Motor neuron (in vitro differentiated cells): ENCODE results near the gene RPS6KA2. TPM values are rescaled to one million over a fixed set of nuclear protein-coding genes. Genes with fewer than 3 reads are reported as not detected.

Experiments
- ATAC-seq, 8 experiments: fragments of 200-7000 bp; cut with Tn5 transposase; replicated peaks in 6 of 8; 2 replicates each; pipeline ENCODE4 v1.8.0; 2021; ENCODE audit warnings: mild to moderate bottlenecking in 8 of 8, moderate library complexity in 8 of 8
- H3K27ac ChIP-seq, 2 donors: fragments of 250-450 bp; sonication (Bioruptor Pico); 2 replicates each; pipeline ENCODE4 v1.9.0; 2021; ENCODE audit warnings: antibody characterized with exemption in 2 of 2, mild to moderate bottlenecking in 2 of 2, moderate library complexity in 1 of 2
- H3K4me1 ChIP-seq, 2 donors: fragments of 250-450 bp; sonication (Bioruptor Pico); replicated peaks in 1 of 2; 2 replicates each; pipeline ENCODE4 v1.6.1; 2021; ENCODE audit warnings: antibody characterized with exemption in 2 of 2, mild to moderate bottlenecking in 2 of 2, moderate library complexity in 1 of 2
- H3K4me3 ChIP-seq, 5 donors: fragments of 250-450 bp; sonication (Bioruptor Pico); 2 replicates each; pipeline ENCODE4 v1.9.0; 2021; ENCODE audit warnings: antibody characterized with exemption in 5 of 5, mild to moderate bottlenecking in 5 of 5, moderate library complexity in 4 of 5
- WGBS, 10 experiments: fragments of 450-650 bp; shearing (Covaris generic); methylation state at CpG; one replicate each; pipeline ENCODE4 v1.0.0; 2022; 5-methylcytosine and 5-hydroxymethylcytosine counted together
- in situ Hi-C, 9 experiments: fragments of 400-800 bp; cut with MboI; loops; one replicate each; pipeline ENCODE4 v1.15.0; 2021; ENCODE audit warnings: low sequenced_read_pairs in 9 of 9, low pct_unique_long_range_greater_than_20kb in 2 of 9; ENCODE audit not compliant: unreplicated experiment in 9 of 9
- total RNA-seq, 8 experiments: library from RNA; unstranded; fragments of 300-600 nt; gene quantifications; 2 replicates each; pipeline versions ENCODE4 v1.2.3 to v1.2.4, GENCODE V29; 2022

RPS6KA2 gene
- total RNA-seq, 8 experiments from 2014 or later: 18.9 to 39.1 (median 24.7) TPM

DNA sequence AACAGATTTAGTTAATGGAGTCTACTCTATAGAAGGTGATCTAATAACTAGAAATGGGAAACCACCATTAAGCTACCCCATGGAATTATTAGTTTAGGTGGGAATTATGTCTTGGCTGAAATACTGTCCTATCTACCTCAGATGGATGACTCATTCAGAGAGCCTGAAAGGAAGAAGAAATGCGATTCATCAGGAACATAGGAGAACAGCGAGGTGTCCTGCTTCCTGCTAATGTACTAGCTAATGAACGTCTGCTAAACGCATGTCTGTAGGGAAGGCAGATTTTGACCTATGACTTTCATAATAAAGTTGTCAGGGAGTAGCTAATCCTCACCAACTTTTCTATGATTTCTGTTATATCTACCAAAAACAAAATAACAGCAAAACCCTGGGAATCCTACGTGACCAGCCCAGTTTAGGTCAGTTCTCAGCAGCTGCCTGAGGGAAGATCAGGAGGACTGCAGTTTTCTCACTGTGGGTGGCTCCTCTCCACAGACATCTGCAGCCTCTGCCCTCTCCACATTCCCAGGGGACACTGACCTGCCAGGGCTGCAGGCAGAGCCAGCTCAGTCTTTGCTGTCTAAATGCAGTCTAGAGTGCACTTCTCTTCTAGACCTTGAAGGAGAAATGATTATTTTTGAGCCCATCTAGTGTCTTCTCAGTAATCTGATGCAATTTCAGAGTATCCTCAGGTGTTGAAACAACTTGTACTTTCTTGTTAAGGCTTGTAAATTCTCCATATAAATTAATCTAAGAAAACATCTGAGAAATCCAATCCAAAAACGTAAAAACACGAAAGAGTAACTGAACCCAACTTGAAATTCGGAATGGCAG is 266.6 kb downstream of the RPS6KA2 start:
- Histone ChIP-seq H3K4me1 (peaks cover 10 to 11% of the 10 kb centered on the region in 2 donors), H3K27ac (no peak overlapping the region), H3K4me3 (no peak overlapping the region)
- ATAC-seq: peak in 6 of 8 experiments; percentile 51 to 84 (median 66)
- 20 to 90% (median 79%) methylated on average over 2 to 8 of the region's 8 CpGs; no CpG with 5 or more reads in 1 of the 10 experiments for WGBS, 10 experiments
- in situ Hi-C loops: no loop called here

Other genes starting within 250 kb of the RPS6KA2 start
- gene MPC1, start 244.3 kb downstream of the RPS6KA2 start, total RNA-seq: 10 to 100 TPM; 39.0 to 91.6 (median 54.1) TPM
- 1 to 10 TPM in 4 of 8 experiments, under 1 TPM in 4; 0.50 to 2.7 (median 1.1) TPM for gene RAMACL, start 40.6 kb downstream of the RPS6KA2 start, total RNA-seq